SU-DHL-6 (cell line): ENCODE results near the gene BMX.

ENCODE experiments used
- EZH2phosphoT487 ChIP-seq: fragments of 200-600 bp; sonication (generic), shearing (Covaris generic); conservative IDR thresholded peaks from 2 replicates; pipeline ENCODE4 v1.6.1; 2018; ENCODE audit warnings: mild to moderate bottlenecking, antibody characterized with exemption, low read length, moderate library complexity, mixed read lengths
- TF ChIP-seq, protein P1 (sequence below): fragments of 200-600 bp; sonication (generic); IDR thresholded peaks from one replicate; pipeline ENCODE4 v1.5.1; 2017; ENCODE audit warnings: antibody characterized with exemption, mild to moderate bottlenecking, low read length, moderate library complexity; ENCODE audit not compliant: insufficient read depth, poor library complexity, severe bottlenecking

DNA sequence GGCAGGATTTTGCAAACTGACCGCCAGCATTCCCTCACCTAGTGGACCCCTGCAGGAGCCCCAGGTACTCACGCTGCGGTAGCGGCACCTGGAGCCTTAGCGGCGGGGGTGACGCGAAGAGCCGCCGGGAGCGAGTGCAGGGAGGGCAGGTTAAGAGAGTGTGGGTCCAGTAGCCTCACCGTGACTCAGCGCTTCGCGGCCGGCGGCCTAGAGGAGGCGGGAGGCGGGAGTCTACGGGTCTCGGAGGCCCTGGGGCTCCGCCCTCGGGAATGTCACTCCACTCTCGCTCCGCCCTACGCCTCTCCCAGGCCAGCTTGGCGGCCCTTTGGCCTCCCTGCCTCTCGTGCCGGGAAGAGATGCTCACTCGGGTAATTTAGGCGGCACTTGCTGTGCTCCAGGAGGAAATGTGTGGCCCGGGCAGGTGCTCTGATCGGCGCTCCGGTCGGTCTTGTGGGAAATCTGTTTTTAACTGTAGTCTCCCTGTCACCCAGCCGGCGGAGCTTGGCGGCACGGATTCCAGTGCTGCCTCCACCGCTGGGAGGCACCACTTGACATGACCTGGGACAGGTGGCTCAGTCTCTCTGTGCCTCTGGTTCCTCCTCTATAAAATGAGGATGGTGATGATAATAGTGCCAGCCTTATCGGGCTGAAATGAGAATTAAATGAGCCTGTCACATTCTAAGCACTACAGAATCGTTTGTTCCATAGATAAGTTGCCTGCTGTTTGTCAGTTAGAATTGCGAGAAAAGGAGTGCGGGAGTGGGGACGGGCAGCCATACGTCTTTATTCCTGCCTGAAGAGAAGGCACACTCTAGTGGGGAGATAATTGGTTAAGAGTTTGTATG lies 7.3 kb upstream of the BMX start, which contains the start of gene PIR:
- TF ChIP-seq, protein P1, sequence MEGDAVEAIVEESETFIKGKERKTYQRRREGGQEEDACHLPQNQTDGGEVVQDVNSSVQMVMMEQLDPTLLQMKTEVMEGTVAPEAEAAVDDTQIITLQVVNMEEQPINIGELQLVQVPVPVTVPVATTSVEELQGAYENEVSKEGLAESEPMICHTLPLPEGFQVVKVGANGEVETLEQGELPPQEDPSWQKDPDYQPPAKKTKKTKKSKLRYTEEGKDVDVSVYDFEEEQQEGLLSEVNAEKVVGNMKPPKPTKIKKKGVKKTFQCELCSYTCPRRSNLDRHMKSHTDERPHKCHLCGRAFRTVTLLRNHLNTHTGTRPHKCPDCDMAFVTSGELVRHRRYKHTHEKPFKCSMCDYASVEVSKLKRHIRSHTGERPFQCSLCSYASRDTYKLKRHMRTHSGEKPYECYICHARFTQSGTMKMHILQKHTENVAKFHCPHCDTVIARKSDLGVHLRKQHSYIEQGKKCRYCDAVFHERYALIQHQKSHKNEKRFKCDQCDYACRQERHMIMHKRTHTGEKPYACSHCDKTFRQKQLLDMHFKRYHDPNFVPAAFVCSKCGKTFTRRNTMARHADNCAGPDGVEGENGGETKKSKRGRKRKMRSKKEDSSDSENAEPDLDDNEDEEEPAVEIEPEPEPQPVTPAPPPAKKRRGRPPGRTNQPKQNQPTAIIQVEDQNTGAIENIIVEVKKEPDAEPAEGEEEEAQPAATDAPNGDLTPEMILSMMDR, result peak; percentile 19
- TF ChIP-seq EZH2phosphoT487, result no peak
